Coronary artery (tissue), 2 donors: ENCODE data around the gene MYL12A.
"Not testable (repeated sequence)": the region's sequence is repeated elsewhere in the genome, so short reads cannot be mapped to it uniquely, and the experiment has no call there.

Source experiments
- DNase-seq: peaks from one replicate; pipeline ENCODE4 v3.0.0-alpha.2; 2017; ENCODE audit warnings: low spot score
- H3K27ac ChIP-seq, 2 donors: fragments of 200-600 bp; sonication (generic); one replicate each; pipeline ENCODE4 v1.5.1; 2016 to 2019
- H3K4me3 ChIP-seq: fragments of 200-600 bp; sonication (generic); 2 replicates; pipeline ENCODE4 v1.5.1; 2016; ENCODE audit warnings: mild to moderate bottlenecking, moderate library complexity
- TF ChIP-seq, protein P1 (sequence below): fragments of 200-600 bp; sonication (generic); IDR thresholded peaks from one replicate; pipeline ENCODE4 v1.5.1; 2019; ENCODE audit warnings: antibody characterized with exemption

Gene MYL12A

DNA sequence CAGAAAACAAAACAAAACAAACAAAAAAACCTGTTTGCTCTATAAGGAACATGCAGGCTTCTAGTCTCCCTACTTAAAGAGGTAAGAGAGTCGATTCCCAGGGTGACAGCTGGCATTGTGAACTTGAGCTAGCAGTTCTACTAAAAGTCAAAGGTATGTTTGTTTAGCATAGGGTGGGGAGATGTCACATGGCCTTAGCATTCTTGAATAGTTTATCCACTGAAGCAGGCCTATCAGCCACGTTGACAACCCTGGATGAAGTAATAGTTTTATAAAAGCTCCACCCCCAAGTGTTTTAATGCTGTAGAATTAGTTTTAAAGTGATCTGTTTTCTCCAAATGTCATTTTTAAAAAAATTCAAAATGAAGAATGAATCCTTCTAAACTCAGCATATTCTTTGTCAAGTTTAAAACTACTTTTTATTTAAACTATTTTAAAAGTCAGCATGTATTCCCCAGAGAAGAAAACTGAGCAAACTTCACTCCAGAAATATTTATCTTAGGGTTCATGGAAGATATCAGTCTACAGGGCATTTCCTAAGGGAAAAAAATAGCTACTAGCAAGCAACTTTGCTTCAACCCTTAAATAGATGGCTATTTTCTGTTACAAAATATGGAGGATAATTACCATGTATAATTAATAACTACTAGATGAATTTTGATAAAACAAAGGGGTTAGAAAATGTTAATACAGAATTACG is 29.5 kb upstream of the MYL12A start:
- DNase-seq, result no peak
- H3K27ac ChIP-seq, result peak overlapping the region; percentile 71 to 82
- H3K4me3 ChIP-seq, result peak overlapping the region; percentile 69
- TF ChIP-seq, protein P1, sequence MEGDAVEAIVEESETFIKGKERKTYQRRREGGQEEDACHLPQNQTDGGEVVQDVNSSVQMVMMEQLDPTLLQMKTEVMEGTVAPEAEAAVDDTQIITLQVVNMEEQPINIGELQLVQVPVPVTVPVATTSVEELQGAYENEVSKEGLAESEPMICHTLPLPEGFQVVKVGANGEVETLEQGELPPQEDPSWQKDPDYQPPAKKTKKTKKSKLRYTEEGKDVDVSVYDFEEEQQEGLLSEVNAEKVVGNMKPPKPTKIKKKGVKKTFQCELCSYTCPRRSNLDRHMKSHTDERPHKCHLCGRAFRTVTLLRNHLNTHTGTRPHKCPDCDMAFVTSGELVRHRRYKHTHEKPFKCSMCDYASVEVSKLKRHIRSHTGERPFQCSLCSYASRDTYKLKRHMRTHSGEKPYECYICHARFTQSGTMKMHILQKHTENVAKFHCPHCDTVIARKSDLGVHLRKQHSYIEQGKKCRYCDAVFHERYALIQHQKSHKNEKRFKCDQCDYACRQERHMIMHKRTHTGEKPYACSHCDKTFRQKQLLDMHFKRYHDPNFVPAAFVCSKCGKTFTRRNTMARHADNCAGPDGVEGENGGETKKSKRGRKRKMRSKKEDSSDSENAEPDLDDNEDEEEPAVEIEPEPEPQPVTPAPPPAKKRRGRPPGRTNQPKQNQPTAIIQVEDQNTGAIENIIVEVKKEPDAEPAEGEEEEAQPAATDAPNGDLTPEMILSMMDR, result no peak

DNA sequence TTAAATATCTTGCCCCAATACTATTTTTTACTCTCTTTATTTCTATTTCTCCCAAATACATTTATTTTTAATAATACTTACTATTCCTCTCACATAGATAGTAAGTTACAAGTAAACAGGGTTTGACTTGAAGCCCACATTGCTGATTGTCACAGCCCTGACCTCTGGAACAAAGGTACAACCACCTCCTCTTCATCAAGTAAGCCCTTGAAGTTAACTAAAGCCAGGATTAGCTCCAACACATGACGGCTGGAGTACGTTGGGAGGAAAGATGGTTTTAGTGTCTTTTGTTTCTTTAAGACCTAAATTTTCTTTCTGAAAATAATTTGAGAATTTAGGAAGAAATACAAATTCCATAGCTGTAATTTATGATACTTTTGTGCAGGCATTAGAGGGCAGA is 28.8 kb upstream of the MYL12A start:
- Histone ChIP-seq H3K4me3 (peak overlapping the region; percentile 69), H3K27ac (peak overlapping the region; percentile 82 to 88)
- TF ChIP-seq, protein P1, result no peak
- DNase-seq, result no peak

- DNase-seq, result no peak
- TF ChIP-seq, protein P1, result no peak
- Histone ChIP-seq H3K4me3 (peak overlapping the region; percentile 69), H3K27ac (peak overlapping the region; percentile 82 to 88)
Observed at GRCh38 chr18:3219241-3219630, 28.4 kb upstream of the MYL12A start.

DNA sequence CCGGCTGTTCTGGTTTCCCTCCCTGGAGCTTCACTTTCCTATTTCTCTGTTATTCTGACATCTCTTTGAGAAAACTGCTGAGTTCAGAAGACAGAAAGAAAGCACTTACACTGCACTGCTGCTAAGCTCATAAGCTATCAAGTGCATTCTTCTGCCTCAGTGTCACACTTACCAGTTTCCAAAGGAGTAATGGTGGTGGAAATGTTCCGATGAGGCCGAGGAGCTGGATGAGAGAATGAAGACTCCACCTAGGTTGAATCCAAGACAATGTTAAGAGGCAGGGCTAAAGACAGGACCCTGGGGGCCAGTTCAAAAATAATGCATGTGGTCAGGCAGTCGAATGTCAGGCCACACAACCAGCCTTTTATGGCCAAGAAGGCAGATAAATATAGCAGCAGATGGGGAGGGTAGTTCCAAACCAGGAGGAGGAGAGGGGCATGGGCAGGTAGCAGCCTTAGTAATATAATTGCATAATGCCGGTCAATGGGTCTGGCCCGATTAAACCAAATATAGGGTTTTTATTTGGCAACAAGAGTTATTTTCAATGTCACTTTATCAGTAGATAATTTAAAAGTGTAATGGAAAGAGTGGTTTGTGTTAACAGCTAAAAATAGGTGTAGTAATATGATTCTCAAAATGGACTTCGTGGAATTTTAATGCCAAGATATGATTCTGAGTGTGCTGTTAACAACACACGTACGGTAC is 27.8 kb upstream of the MYL12A start, which contains the start of gene MYOM1:
TSS of gene MYOM1 (minus strand) at position 338 of the 705 bp plus-strand sequence. CDS start 4,745 bp downstream, outside the sequence.
- DNase-seq, result no peak
- H3K27ac ChIP-seq, result peak within 1 kb of the TSS; percentile 82 to 88

DNA sequence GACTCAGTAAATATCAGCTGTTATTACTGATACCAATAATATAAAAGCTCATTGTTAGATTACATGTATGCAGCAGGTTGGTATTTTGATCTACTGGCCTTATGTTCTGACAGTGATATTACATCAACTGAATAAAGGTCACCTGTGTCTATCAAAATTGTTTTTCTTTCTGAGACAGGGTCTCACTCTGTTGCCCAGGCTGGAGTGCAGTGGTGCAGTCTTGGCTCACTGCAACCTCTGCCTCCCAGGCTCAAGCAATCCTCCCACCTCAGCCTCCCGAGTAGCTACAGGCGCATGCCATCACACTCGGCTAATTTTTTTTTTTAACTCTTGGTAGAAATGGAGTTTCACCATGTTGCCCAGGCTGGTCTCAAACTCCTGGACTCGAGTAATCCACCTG is 26.7 kb upstream of the MYL12A start:
- not testable (repeated sequence) for DNase-seq, H3K4me3 ChIP-seq
- H3K27ac ChIP-seq, result peak overlapping the region; percentile 82 to 88

More for the DNA sequence above, 27.8 kb upstream of the MYL12A start, which contains the start of gene MYOM1:
- H3K4me3 ChIP-seq, result peak within 1 kb of the TSS; percentile 69
- TF ChIP-seq, protein P1, result no peak

DNA sequence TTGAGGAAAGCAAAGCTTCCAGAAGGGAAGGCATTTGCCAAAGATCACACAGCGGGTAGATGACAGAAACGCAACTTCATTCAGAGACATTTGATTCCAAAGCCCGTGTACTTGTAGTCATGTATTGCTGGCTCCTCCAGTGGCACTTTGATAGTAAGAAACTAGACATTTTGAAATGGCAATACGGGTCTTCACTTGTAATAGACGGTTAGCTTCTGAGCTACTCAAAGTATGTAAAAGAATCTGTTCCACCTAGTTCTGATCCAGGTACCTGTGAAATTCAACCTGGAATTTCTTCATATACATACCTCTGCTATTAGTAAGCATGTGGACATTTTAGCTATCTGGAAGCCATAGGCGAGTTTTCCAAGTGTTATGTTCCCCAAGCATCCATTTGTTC is 26.1 kb upstream of the MYL12A start:
- no peak overlapping the region for H3K27ac ChIP-seq

DNA sequence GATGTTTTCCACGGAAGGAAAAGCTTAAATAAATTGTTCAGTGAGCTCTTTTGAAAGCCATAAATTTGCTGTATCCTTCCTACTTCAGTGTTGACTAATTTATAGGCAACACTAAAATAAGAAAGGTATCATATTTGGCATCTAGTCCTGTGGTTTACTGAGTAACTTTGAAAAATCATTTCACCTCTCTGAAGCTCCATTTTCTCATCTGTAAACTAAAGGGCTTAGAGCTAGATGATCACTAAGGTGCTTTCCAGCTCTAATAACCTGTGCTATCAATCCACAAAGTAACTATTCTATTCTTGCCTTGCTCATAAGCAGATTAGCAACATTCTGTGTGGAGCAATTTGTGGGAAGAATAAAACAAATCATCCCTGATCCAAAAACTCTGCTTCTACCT is 24.2 kb upstream of the MYL12A start:
- no peak for DNase-seq
- TF ChIP-seq, protein P1, result no peak
- Histone ChIP-seq H3K4me3 (no peak overlapping the region), H3K27ac (no peak overlapping the region)

More for the DNA sequence above, 26.1 kb upstream of the MYL12A start:
- no peak for DNase-seq
- H3K4me3 ChIP-seq, result no peak overlapping the region
- TF ChIP-seq, protein P1, result no peak
